ENCODE data around the gene ITGB3BP. TPM values are rescaled to one million over a fixed set of nuclear protein-coding genes. Genes with fewer than 3 reads are reported as not detected.

ITGB3BP gene
- total RNA-seq, 1 donor from 2014 or later: 12.7 TPM

DNA sequence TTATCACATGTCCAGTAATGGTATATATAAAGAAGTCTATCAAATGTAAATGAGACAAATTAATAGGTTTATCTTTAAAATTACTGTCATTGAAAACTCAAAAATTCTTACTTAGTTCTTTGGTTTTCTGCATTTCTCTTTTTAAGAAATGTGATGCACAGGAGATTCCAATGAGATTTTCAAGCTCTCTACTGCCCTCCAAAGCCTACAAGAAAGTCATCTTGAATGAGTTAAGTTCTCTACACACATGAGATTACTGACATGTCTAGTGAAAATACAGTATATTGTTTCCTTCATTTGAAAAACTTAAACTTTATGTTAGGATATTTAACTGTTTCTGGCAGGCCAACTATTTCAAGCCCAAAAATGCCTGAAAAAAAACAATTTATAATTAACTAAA is 68.8 kb downstream of the ITGB3BP start:
- no peak for TF ChIP-seq CTCF (IDR thresholded peaks at IDR 0.05; ENCODE audit: partially characterized antibody, unreplicated experiment)
- H3K4me3 Mint-ChIP-seq (ENCODE audit: unreplicated experiment): no peak overlapping the region
- no peak for DNase-seq
- H3K9me3 Mint-ChIP-seq (ENCODE audit: unreplicated experiment): no peaks in the 10 kb centered on the region
- no peak overlapping the region for H3K27ac Mint-ChIP-seq (ENCODE audit: unreplicated experiment)
- H3K36me3 Mint-ChIP-seq (ENCODE audit: unreplicated experiment): no peaks in the 10 kb centered on the region
- no peaks in the 10 kb centered on the region for H3K4me1 Mint-ChIP-seq (ENCODE audit: low read depth, unreplicated experiment)
- H3K27me3 Mint-ChIP-seq (ENCODE audit: unreplicated experiment): no peaks in the 10 kb centered on the region

DNA sequence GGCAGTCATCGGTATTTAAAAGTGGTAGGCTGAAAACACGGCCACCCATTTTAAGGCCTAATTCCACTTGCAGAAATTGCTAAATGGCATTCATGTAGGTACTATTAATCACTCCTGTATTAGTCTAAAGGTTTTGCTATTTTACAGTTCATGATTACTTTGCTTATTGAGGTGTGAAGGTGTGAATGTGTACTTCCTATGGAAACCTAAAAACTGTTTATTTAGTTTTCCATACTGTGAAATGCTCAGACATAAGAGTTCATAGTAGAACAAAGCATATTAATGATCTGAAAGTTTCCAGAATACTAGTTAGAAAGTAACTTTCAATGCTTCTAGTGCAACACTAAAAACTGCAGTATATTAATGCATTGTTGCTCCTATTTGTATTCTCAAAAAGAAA is 69.8 kb downstream of the ITGB3BP start:
- Mint-ChIP-seq H3K36me3 (ENCODE audit: unreplicated experiment) (no peaks in the 10 kb centered on the region), H3K9me3 (ENCODE audit: unreplicated experiment) (no peaks in the 10 kb centered on the region), H3K27ac (ENCODE audit: unreplicated experiment) (no peak overlapping the region), H3K4me3 (ENCODE audit: unreplicated experiment) (no peak overlapping the region), H3K27me3 (ENCODE audit: unreplicated experiment) (no peaks in the 10 kb centered on the region), H3K4me1 (ENCODE audit: low read depth, unreplicated experiment) (no peaks in the 10 kb centered on the region)
- TF ChIP-seq CTCF (IDR thresholded peaks at IDR 0.05; ENCODE audit: partially characterized antibody, unreplicated experiment): no peak
- DNase-seq: no peak

DNA sequence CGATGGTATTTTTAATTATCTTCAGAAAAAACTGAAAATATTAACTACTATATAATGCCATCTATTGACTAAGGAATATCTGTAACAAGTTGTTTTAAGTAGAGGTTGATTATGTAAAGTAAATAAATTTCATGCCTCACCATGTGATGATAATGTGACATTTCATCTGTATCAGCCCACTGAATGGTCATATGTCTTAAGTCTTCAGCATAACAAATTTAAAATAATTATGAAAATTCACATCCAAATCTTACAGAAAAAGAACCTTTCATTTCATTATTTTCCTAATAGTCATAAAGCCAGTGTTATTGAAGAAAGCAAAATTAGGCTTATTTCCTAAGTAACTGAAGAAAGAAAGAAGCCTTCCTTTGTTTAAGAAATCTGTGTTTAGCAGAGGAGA is 72.6 kb downstream of the ITGB3BP start:
- Mint-ChIP-seq H3K4me3 (ENCODE audit: unreplicated experiment) (no peak overlapping the region), H3K4me1 (ENCODE audit: low read depth, unreplicated experiment) (no peaks in the 10 kb centered on the region), H3K36me3 (ENCODE audit: unreplicated experiment) (no peaks in the 10 kb centered on the region), H3K27me3 (ENCODE audit: unreplicated experiment) (peaks cover 1% of the 10 kb centered on the region), H3K9me3 (ENCODE audit: unreplicated experiment) (peaks cover 1% of the 10 kb centered on the region), H3K27ac (ENCODE audit: unreplicated experiment) (no peak overlapping the region)
- DNase-seq: no peak
- no peak for TF ChIP-seq CTCF (IDR thresholded peaks at IDR 0.05; ENCODE audit: partially characterized antibody, unreplicated experiment)

DNA sequence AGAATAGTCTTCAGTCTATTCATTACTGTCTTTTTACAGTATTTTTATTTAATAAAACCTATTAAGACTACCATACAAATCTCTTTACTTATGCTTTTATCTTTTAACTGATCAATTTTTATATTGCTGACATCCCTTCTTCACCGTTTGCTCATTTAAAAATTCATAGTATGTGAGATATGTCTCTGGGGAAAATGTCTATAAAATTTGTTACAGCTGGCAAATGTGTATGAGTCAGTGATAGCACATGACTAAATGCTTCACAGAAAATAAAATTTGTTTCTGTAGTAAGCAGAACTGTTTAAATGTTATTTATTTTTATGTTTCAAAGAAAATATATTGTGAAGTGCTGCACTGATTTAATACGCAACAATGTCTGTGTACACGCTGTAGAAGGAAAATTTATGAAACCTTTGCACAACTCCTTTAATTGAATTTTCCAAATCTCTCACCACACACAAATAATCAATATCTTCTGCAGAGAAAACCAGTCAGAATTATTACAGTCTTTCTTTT is 74.2 kb downstream of the ITGB3BP start:
- DNase-seq: no peak
- no peak overlapping the region for H3K27ac Mint-ChIP-seq (ENCODE audit: unreplicated experiment)
- H3K9me3 Mint-ChIP-seq (ENCODE audit: unreplicated experiment): peaks cover 1% of the 10 kb centered on the region
- no peaks in the 10 kb centered on the region for H3K36me3 Mint-ChIP-seq (ENCODE audit: unreplicated experiment)
- H3K4me3 Mint-ChIP-seq (ENCODE audit: unreplicated experiment): no peak overlapping the region
- H3K27me3 Mint-ChIP-seq (ENCODE audit: unreplicated experiment): peaks cover 1% of the 10 kb centered on the region
- TF ChIP-seq CTCF (IDR thresholded peaks at IDR 0.05; ENCODE audit: partially characterized antibody, unreplicated experiment): no peak
- no peaks in the 10 kb centered on the region for H3K4me1 Mint-ChIP-seq (ENCODE audit: low read depth, unreplicated experiment)

DNA sequence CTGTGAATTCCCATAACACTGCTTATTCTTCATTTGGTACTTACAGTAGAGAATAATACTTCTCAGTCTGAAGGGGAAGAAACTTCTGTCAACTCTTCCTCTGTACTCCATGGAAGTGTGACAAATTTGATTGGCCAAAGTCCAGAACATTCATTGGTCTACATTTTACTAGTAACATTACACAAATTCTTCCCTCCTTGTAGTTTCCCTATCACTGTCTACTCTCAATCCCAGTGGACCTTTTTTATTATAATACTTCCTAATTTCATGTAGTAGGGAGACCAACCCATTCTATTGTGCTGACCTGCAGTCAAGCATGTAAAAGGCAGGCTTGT is 80.9 kb downstream of the ITGB3BP start:
- no peak for TF ChIP-seq CTCF (IDR thresholded peaks at IDR 0.05; ENCODE audit: partially characterized antibody, unreplicated experiment)
- H3K9me3 Mint-ChIP-seq (ENCODE audit: unreplicated experiment): no peaks in the 10 kb centered on the region
- H3K36me3 Mint-ChIP-seq (ENCODE audit: unreplicated experiment): no peaks in the 10 kb centered on the region
- no peaks in the 10 kb centered on the region for H3K27me3 Mint-ChIP-seq (ENCODE audit: unreplicated experiment)
- DNase-seq: no peak
- no peak overlapping the region for H3K27ac Mint-ChIP-seq (ENCODE audit: unreplicated experiment)
- no peaks in the 10 kb centered on the region for H3K4me1 Mint-ChIP-seq (ENCODE audit: low read depth, unreplicated experiment)
- no peak overlapping the region for H3K4me3 Mint-ChIP-seq (ENCODE audit: unreplicated experiment)
